HEK293T (cell line): Measurements from ENCODE around the gene THYN1.

Experiments
- CTCF ChIA-PET: fragments of 350-600 bp; formaldehyde crosslinking; extraction: SDS; loops from one replicate; lab custom pipeline; 2021; ENCODE audit warnings: antibody characterized with exemption, inconsistent platforms; lab: Yijun Ruan, JAX
- POLR2A ChIA-PET: fragments of 350-600 bp; formaldehyde crosslinking; extraction: SDS; loops from one replicate; lab custom pipeline; 2020; ENCODE audit warnings: antibody characterized with exemption, inconsistent platforms; lab: Yijun Ruan, JAX
- DNase-seq: peaks from one replicate; pipeline ENCODE4 v3.0.0; 2012; ENCODE audit warnings: mixed read lengths; ENCODE audit errors: extremely low spot score
- ARNT ChIP-seq: fragments of 450-650 bp; IDR thresholded peaks from 2 replicates; pipeline ENCODE4 v1.6.1; 2017; ENCODE audit warnings: mild to moderate bottlenecking
- BHLHE40 ChIP-seq: fragments of 450-650 bp; IDR thresholded peaks from 2 replicates; pipeline ENCODE4 v1.6.1; 2016; ENCODE audit warnings: mild to moderate bottlenecking, moderate library complexity, borderline replicate concordance
- CTBP1 ChIP-seq: fragments of 450-650 bp; IDR thresholded peaks from 2 replicates; pipeline ENCODE4 v1.6.1; 2016; ENCODE audit warnings: borderline replicate concordance
- ELF4 ChIP-seq: fragments of 450-650 bp; IDR thresholded peaks from 2 replicates; pipeline ENCODE4 v1.6.1; 2017; ENCODE audit warnings: antibody characterized with exemption
- FOXA1 ChIP-seq: fragments of 450-650 bp; IDR thresholded peaks from 2 replicates; pipeline ENCODE4 v1.6.1; 2016; ENCODE audit warnings: mild to moderate bottlenecking
- FOXK2 ChIP-seq: fragments of 450-650 bp; IDR thresholded peaks from 2 replicates; pipeline ENCODE4 v1.6.1; 2016; ENCODE audit warnings: mild to moderate bottlenecking
- FOXM1 ChIP-seq: fragments of 450-650 bp; IDR thresholded peaks from 2 replicates; pipeline ENCODE4 v1.6.1; 2017; ENCODE audit warnings: mild to moderate bottlenecking, borderline replicate concordance
- HDGF ChIP-seq: fragments of 450-650 bp; IDR thresholded peaks from 2 replicates; pipeline ENCODE4 v1.6.1; 2017; ENCODE audit warnings: antibody characterized with exemption, borderline replicate concordance
- L3MBTL2 ChIP-seq: fragments of 450-650 bp; conservative IDR thresholded peaks from 2 replicates; pipeline ENCODE4 v1.6.1; 2016; ENCODE audit warnings: mild to moderate bottlenecking
- LEF1 ChIP-seq: fragments of 450-650 bp; IDR thresholded peaks from 2 replicates; pipeline ENCODE4 v1.6.1; 2017; ENCODE audit warnings: mild to moderate bottlenecking, borderline replicate concordance
- NFRKB ChIP-seq: fragments of 450-650 bp; IDR thresholded peaks from 2 replicates; pipeline ENCODE4 v1.6.1; 2016; ENCODE audit warnings: mild to moderate bottlenecking, moderate library complexity
- SP1 ChIP-seq: fragments of 450-650 bp; IDR thresholded peaks from 2 replicates; pipeline ENCODE4 v1.6.1; 2017
- SUZ12 ChIP-seq: fragments of 450-650 bp; IDR thresholded peaks from 2 replicates; pipeline ENCODE4 v1.6.1; 2016; ENCODE audit warnings: mild to moderate bottlenecking
- TARDBP ChIP-seq: fragments of 450-650 bp; IDR thresholded peaks from 2 replicates; pipeline ENCODE4 v1.6.1; 2016
- ZNF384 ChIP-seq: fragments of 450-650 bp; IDR thresholded peaks from 2 replicates; pipeline ENCODE4 v1.6.1; 2016
- TF ChIP-seq, protein P1 (sequence below): fragments of 450-650 bp; IDR thresholded peaks from 2 replicates; pipeline ENCODE4 v1.6.1; 2016

The THYN1 gene

DNA sequence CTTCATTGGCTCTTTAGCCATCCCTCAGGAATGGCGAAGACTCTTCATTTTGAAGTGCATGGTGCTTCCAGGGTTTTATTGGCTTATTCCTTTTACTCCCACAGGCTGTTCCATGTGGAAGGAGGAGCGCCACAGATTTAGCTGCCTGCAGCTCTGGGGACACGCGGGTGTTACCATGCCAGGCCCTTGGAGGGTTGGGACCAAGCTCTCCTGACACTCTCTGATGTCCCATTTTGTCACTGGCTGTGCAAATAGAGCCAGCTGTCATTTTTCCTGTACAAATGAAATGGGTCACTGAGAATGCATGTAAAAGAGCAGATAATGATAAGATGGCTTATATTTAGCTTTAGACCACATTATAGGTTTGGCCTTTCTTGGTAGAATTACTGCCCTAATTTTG is 9.2 kb downstream of the THYN1 start:
- no peak for DNase-seq
- ChIA-PET POLR2A (interaction anchor here (1.2 to 1.8 kb wide), 2 partner anchors 9 to 19 kb away, joined by 5 to 8 read pairs; partner anchors contain the start of genes ACAD8, THYN1 and VPS26B), CTCF (interaction anchor here (1.5 kb wide), 1 partner anchor 19 kb away, joined by 4 read pairs; the partner anchor contains the start of gene VPS26B)
- TF ChIP-seq HDGF (no peak), LEF1 (no peak), BHLHE40 (no peak), SUZ12 (no peak), NFRKB (no peak), ARNT (no peak), TARDBP (no peak), ELF4 (no peak), ZNF384 (no peak)
- TF ChIP-seq, protein P1, sequence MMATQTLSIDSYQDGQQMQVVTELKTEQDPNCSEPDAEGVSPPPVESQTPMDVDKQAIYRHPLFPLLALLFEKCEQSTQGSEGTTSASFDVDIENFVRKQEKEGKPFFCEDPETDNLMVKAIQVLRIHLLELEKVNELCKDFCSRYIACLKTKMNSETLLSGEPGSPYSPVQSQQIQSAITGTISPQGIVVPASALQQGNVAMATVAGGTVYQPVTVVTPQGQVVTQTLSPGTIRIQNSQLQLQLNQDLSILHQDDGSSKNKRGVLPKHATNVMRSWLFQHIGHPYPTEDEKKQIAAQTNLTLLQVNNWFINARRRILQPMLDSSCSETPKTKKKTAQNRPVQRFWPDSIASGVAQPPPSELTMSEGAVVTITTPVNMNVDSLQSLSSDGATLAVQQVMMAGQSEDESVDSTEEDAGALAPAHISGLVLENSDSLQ, result no peak

DNA sequence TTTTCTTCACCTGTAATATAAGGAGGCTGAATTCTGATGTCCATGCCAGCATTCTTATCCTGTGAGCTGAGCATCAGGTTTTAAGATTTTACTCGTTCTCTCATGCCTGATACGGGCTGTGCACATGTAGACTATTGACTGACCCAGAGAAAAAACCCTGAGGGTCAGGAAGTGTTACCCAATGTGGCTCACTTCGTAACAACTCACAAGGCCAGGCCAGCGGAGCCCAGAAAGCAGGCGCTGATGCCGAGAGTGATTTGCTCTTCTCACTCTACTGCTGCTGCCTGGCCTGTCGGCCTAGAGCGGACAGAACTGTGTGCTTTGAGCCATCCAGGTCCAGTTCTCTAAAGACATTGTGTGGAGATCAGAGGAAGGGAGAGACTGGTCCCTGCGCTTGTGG is 10.8 kb downstream of the THYN1 start:
- DNase-seq, result no peak
- ChIA-PET POLR2A (interaction anchor here (1.8 kb wide), 1 partner anchor 18 kb away, joined by 11 read pairs; the partner anchor contains the start of genes NCAPD3 and VPS26B), CTCF (no interaction called here)
- TF ChIP-seq CTBP1, result no peak
- no peak for TF ChIP-seq NFRKB
- TF ChIP-seq TARDBP, result no peak
- no peak for TF ChIP-seq SP1
- no peak for TF ChIP-seq FOXM1
- no peak for TF ChIP-seq L3MBTL2
- no peak for TF ChIP-seq SUZ12
- no peak for TF ChIP-seq LEF1
- no peak for TF ChIP-seq ELF4
- no peak for TF ChIP-seq ARNT
- no peak for TF ChIP-seq FOXK2
- no peak for TF ChIP-seq FOXA1
- TF ChIP-seq, protein P1, result no peak
- TF ChIP-seq ZNF384, result no peak
- TF ChIP-seq BHLHE40, result no peak
- no peak for TF ChIP-seq HDGF

DNA sequence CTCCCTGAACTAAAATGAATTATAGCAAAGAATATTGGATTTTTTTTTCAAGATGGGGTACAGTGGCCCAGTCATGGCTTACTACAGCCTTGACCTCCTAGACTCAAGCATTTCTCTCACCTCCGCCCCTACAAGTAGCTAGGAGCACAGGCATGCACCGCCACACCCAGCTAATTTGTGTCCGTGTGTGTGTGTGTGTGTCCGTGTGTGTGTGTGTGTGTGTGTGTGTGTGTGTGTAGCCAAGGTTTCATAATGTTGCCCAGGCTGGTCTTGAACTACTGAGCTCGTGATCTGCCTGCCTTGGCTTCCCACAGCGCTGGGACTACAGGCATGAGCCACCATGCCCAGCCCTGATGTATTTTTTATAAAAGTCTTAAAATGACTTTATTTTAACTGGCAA is 12.6 kb downstream of the THYN1 start:
- POLR2A ChIA-PET, result interaction anchor here (1.8 kb wide), 1 partner anchor 16 kb away, joined by 11 read pairs; the partner anchor contains the start of genes NCAPD3 and VPS26B
- CTCF ChIA-PET, result no interaction called here
- TF ChIP-seq SUZ12 (no peak), ARNT (no peak), NFRKB (no peak), L3MBTL2 (no peak), TARDBP (no peak), ELF4 (no peak), BHLHE40 (no peak), SP1 (no peak), HDGF (no peak), ZNF384 (no peak), LEF1 (no peak), FOXK2 (no peak), FOXA1 (no peak), CTBP1 (no peak), FOXM1 (no peak)
- TF ChIP-seq, protein P1, result no peak
- no peak for DNase-seq

DNA sequence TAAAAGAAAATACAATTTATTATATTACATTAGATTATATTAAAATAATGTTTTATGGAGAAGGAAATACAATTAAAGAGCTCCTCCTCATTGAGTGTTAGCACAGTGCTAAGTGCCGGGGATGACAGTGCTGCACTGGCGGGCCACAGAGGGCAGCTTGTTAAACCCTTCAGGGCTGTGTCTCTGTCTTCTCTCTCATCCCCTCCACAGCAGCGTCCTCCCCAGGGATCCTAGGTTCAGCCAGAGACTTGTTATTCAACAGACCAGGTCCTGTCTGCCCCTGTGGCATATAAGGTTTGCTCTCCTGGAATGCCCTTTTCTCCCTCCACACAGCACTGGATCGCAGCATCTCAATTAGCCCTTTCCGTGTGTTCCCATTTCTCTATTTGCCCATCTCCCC is 14.2 kb downstream of the THYN1 start:
- ChIA-PET POLR2A (interaction anchor here (2.0 kb wide), 1 partner anchor 15 kb away, joined by 9 read pairs; the partner anchor contains the start of genes NCAPD3 and VPS26B), CTCF (no interaction called here)
- TF ChIP-seq ARNT (no peak), ZNF384 (no peak), FOXA1 (no peak), FOXK2 (no peak), BHLHE40 (no peak), NFRKB (no peak), LEF1 (no peak), TARDBP (no peak), SUZ12 (no peak), CTBP1 (no peak), ELF4 (no peak), HDGF (no peak), L3MBTL2 (no peak), FOXM1 (no peak), SP1 (no peak)
- TF ChIP-seq, protein P1, result no peak
- no peak for DNase-seq

DNA sequence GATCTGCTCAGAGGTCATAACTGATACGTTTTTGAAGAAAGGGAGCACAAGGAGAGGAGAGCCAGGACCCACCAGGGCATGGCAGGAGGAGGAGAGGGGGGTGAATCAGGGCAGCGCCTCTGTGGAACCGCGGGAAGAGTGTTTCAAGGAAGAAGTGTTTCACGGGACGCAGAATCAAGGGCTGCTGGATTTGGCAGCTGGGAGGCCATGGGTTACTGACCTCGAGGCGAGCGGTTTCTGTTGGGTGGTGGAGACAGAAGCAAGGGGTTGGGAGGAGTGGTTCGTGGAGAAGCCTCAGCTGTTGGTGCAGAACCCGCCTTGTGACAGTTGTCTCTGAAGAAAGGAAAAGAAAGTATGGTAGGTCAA is 15.6 kb downstream of the THYN1 start:
- ChIA-PET POLR2A (no interaction called here), CTCF (no interaction called here)
- no peak for TF ChIP-seq SUZ12
- no peak for TF ChIP-seq ELF4
- TF ChIP-seq L3MBTL2, result no peak
- TF ChIP-seq CTBP1, result no peak
- TF ChIP-seq TARDBP, result no peak
- no peak for TF ChIP-seq FOXA1
- TF ChIP-seq FOXK2, result no peak
- TF ChIP-seq, protein P1, result no peak
- no peak for TF ChIP-seq ZNF384
- no peak for TF ChIP-seq NFRKB
- TF ChIP-seq LEF1, result no peak
- TF ChIP-seq SP1, result no peak
- TF ChIP-seq BHLHE40, result no peak
- TF ChIP-seq HDGF, result no peak
- TF ChIP-seq ARNT, result no peak
- DNase-seq, result no peak
